SW480 (cell line): ENCODE results near the gene CD300A.

Experiments used
- DNase-seq: peaks from one replicate; pipeline ENCODE4 v3.0.0-alpha.2; 2016; ENCODE audit warnings: low spot score

The CD300A gene

GRCh38 chr17:74454197-74455024 is 12.0 kb upstream of the CD300A start:
- DNase-seq: peak; percentile 79

- DNase-seq: no peak
Observed at GRCh38 chr17:74455025-74455545, 11.3 kb upstream of the CD300A start.

- DNase-seq: no peak
Observed at GRCh38 chr17:74455821-74456220, 10.6 kb upstream of the CD300A start.

GRCh38 chr17:74457146-74457819 is 9.2 kb upstream of the CD300A start:
- peak; percentile 46 for DNase-seq

GRCh38 chr17:74457820-74458166 is 8.6 kb upstream of the CD300A start:
- no peak for DNase-seq

GRCh38 chr17:74458835-74459234 is 7.6 kb upstream of the CD300A start:
- DNase-seq: no peak

- DNase-seq: no peak
Observed at GRCh38 chr17:74459622-74460021, 6.8 kb upstream of the CD300A start.

- DNase-seq: no peak
Observed at GRCh38 chr17:74460241-74460640, 6.2 kb upstream of the CD300A start.

GRCh38 chr17:74460996-74461395 is 5.4 kb upstream of the CD300A start:
- DNase-seq: no peak

GRCh38 chr17:74461611-74462010 is 4.8 kb upstream of the CD300A start:
- no peak for DNase-seq

GRCh38 chr17:74464730-74465377 is 1.6 kb upstream of the CD300A start:
- peak; percentile 65 for DNase-seq

- DNase-seq: no peak
Observed at GRCh38 chr17:74465378-74466110, 890 bp upstream of the CD300A start.

GRCh38 chr17:74466828-74467184 is 372 bp downstream of the CD300A start:
- DNase-seq: no peak

GRCh38 chr17:74467221-74467951 is 952 bp downstream of the CD300A start:
- no peak for DNase-seq

GRCh38 chr17:74471341-74471740 is 4.9 kb downstream of the CD300A start:
- no peak for DNase-seq

- DNase-seq: no peak
Observed at GRCh38 chr17:74472890-74473289, 6.5 kb downstream of the CD300A start.

- DNase-seq: no peak
Observed at GRCh38 chr17:74473294-74473693, 6.9 kb downstream of the CD300A start.

GRCh38 chr17:74474043-74474792 is 7.8 kb downstream of the CD300A start:
- DNase-seq: no peak

- no peak for DNase-seq
Observed at GRCh38 chr17:74475189-74475588, 8.8 kb downstream of the CD300A start.

- peak; percentile 96 for DNase-seq
Observed at GRCh38 chr17:74477411-74477810, 11.0 kb downstream of the CD300A start.
